ENCODE data around the gene TSEN34.

Gene TSEN34

DNA sequence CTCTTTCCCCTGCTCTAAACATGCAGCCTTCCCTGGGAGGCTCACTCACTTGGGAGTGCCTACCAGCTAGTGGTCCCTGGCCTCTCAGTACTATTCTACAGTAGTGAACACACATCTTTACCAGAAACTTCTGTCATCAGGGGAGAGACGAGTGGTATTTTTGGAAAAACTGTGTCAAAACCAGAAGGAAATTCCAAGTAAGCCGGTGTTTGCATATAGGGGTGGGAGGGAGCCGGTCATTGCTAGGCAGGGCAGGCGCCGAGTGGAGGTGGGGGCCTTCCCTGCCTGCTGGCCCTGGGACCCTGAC, 16.5 kb downstream of the TSEN34 start:
- Histone ChIP-seq H3K9ac (ENCODE audit: low read depth, low read length, poor library complexity, severe bottlenecking) (no peak overlapping the region), H3K4me1 (ENCODE audit: insufficient read depth, low read length, poor library complexity, severe bottlenecking) (peaks cover 65% of the 10 kb centered on the region), H3K79me2 (ENCODE audit: insufficient read depth, low read length) (peaks cover 80% of the 10 kb centered on the region), H3K36me3 (ENCODE audit: insufficient read depth, low read length) (peaks cover 64% of the 10 kb centered on the region), H3K27me3 (ENCODE audit: insufficient read depth, low read length, poor library complexity, severe bottlenecking) (no peaks in the 10 kb centered on the region), H3K9me2 (replicated peaks; ENCODE audit: low read depth, low read length) (no peaks in the 10 kb centered on the region), H3K9me3 (ENCODE audit: insufficient read depth, low read depth, low read length) (no peaks in the 10 kb centered on the region), H3F3A (ENCODE audit: low read depth) (peaks cover 14% of the 10 kb centered on the region), H3K4me3 (ENCODE audit: low read length, poor library complexity, severe bottlenecking) (no peak overlapping the region), H2AFZ (ENCODE audit: low read length) (no peak overlapping the region), H3K4me2 (ENCODE audit: low read depth, low read length, poor library complexity, severe bottlenecking) (peak overlapping the region; percentile 16), H4K20me1 (ENCODE audit: insufficient read depth, low read length, poor library complexity, severe bottlenecking) (peaks cover 84% of the 10 kb centered on the region)
- TF ChIP-seq EZH2phosphoT487 (IDR thresholded peaks at IDR 0.05; ENCODE audit: borderline replicate concordance) = no peak

DNA sequence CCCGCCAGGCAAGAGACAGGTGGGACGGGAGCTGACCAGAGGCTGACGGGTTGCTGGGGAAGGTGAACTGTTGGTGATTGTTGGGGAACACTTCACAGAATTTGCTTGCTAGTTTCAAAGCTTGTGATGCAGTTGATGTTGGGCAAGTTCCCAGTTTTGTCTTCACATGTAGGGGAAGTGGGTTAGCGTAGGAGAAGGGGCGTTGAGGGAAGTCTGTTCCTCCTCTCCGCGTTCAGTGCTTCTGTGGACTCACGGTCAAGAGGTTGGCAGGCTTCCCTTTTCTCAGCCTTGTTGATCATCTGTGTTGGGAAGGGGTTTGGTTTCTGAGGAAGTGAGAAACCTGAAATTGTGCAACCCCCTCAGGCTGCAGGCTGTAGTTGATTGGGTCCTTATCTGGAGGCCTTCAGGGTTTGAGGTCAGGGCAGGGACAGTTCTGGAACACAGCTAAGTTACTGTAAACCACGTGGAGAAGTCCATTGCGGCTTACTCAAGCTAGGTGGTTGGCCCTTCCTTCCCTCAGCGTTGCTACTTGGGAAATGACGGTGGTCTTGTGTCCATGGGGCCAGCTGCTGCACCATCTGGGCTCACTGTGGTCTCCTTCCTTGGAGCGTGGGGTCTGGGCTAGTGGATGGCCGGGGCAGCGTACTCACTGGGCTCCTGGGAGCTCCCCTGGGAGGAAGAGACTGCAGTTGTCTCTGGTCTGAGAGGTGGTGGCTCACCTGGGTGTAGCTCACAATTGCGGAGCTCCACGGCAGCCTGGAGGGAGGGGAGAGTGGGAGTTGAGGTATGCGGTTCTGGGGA, 17.1 kb downstream of the TSEN34 start:
- TF ChIP-seq, protein P1, sequence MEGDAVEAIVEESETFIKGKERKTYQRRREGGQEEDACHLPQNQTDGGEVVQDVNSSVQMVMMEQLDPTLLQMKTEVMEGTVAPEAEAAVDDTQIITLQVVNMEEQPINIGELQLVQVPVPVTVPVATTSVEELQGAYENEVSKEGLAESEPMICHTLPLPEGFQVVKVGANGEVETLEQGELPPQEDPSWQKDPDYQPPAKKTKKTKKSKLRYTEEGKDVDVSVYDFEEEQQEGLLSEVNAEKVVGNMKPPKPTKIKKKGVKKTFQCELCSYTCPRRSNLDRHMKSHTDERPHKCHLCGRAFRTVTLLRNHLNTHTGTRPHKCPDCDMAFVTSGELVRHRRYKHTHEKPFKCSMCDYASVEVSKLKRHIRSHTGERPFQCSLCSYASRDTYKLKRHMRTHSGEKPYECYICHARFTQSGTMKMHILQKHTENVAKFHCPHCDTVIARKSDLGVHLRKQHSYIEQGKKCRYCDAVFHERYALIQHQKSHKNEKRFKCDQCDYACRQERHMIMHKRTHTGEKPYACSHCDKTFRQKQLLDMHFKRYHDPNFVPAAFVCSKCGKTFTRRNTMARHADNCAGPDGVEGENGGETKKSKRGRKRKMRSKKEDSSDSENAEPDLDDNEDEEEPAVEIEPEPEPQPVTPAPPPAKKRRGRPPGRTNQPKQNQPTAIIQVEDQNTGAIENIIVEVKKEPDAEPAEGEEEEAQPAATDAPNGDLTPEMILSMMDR (conservative IDR thresholded peaks at IDR 0.05; ENCODE audit: low read length) = no peak
- Histone ChIP-seq H3K79me2 (ENCODE audit: insufficient read depth, low read length) (peaks cover 80% of the 10 kb centered on the region), H3K9me3 (ENCODE audit: insufficient read depth, low read depth, low read length) (no peaks in the 10 kb centered on the region), H3K4me3 (ENCODE audit: low read length, poor library complexity, severe bottlenecking) (no peak overlapping the region), H2AFZ (ENCODE audit: low read length) (no peak overlapping the region), H3K9me2 (replicated peaks; ENCODE audit: low read depth, low read length) (no peaks in the 10 kb centered on the region), H3K9ac (ENCODE audit: low read depth, low read length, poor library complexity, severe bottlenecking) (no peak overlapping the region), H3K36me3 (ENCODE audit: insufficient read depth, low read length) (peaks cover 58% of the 10 kb centered on the region), H4K20me1 (ENCODE audit: insufficient read depth, low read length, poor library complexity, severe bottlenecking) (peaks cover 81% of the 10 kb centered on the region), H3K4me2 (ENCODE audit: low read depth, low read length, poor library complexity, severe bottlenecking) (peak overlapping the region; percentile 16), H3F3A (ENCODE audit: low read depth) (peaks cover 14% of the 10 kb centered on the region), H3K4me1 (ENCODE audit: insufficient read depth, low read length, poor library complexity, severe bottlenecking) (peaks cover 59% of the 10 kb centered on the region), H3K27me3 (ENCODE audit: insufficient read depth, low read length, poor library complexity, severe bottlenecking) (no peaks in the 10 kb centered on the region)

DNA sequence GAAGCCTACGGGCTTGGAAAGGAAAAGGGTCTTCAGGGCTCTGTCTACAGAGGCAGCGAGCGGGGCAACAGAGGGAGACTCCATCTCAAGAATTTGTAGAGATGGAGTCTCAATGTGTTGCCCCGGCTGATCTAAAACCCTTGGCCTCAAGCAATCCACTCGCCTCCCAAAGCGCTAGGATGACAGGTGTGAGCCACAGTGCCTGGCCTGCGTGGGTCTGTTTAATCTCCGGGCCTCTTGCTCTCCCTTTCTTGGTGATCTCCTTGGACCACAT, 17.6 kb downstream of the TSEN34 start:
- Histone ChIP-seq H3F3A (ENCODE audit: low read depth) (peaks cover 14% of the 10 kb centered on the region), H2AFZ (ENCODE audit: low read length) (no peak overlapping the region), H3K9me3 (ENCODE audit: insufficient read depth, low read depth, low read length) (no peaks in the 10 kb centered on the region), H3K4me3 (ENCODE audit: low read length, poor library complexity, severe bottlenecking) (no peak overlapping the region), H3K4me2 (ENCODE audit: low read depth, low read length, poor library complexity, severe bottlenecking) (peak overlapping the region; percentile 16), H3K27me3 (ENCODE audit: insufficient read depth, low read length, poor library complexity, severe bottlenecking) (no peaks in the 10 kb centered on the region), H4K20me1 (ENCODE audit: insufficient read depth, low read length, poor library complexity, severe bottlenecking) (peaks cover 76% of the 10 kb centered on the region), H3K4me1 (ENCODE audit: insufficient read depth, low read length, poor library complexity, severe bottlenecking) (peaks cover 55% of the 10 kb centered on the region), H3K9me2 (replicated peaks; ENCODE audit: low read depth, low read length) (no peaks in the 10 kb centered on the region), H3K36me3 (ENCODE audit: insufficient read depth, low read length) (peaks cover 53% of the 10 kb centered on the region), H3K9ac (ENCODE audit: low read depth, low read length, poor library complexity, severe bottlenecking) (no peak overlapping the region), H3K79me2 (ENCODE audit: insufficient read depth, low read length) (peaks cover 78% of the 10 kb centered on the region)
- no peak for TF ChIP-seq EZH2phosphoT487 (IDR thresholded peaks at IDR 0.05; ENCODE audit: borderline replicate concordance)
- TF ChIP-seq, protein P1 (conservative IDR thresholded peaks at IDR 0.05; ENCODE audit: low read length) = no peak
